H1 (cell line): ENCODE data around the gene PRKAB1. TPM values are rescaled to one million over a fixed set of nuclear protein-coding genes. Genes with fewer than 3 reads are reported as not detected.

ENCODE experiments used
- CTCF ChIA-PET: fragments of 300-600 bp; sonication (Branson Sonifier 250); formaldehyde crosslinking; loops from one replicate; lab custom pipeline; 2021; ENCODE audit not compliant: partially characterized antibody; lab: Charles Lee
- POLR2A ChIA-PET: fragments of 300-600 bp; sonication (Branson Sonifier 250); formaldehyde crosslinking; loops from one replicate; lab custom pipeline; 2021; ENCODE audit warnings: inconsistent platforms; ENCODE audit not compliant: partially characterized antibody; lab: Charles Lee
- DNase-seq, 2 experiments: peaks; one replicate each; pipeline versions ENCODE4 v3.0.0 to v3.0.0-alpha.2; 2010 to 2022; ENCODE audit warnings: low spot score in 2 of 2, low read depth in 1 of 2, mixed read lengths in 1 of 2
- FAIRE-seq: peaks from 2 replicates; lab custom pipeline; 2011; peaks lifted over from hg19 to GRCh38; lab: Jason Lieb, UNC
- H2AFZ ChIP-seq: 2 replicates; pipeline ENCODE4 v1.8.1; 2012; ENCODE audit warnings: low read length, inconsistent platforms
- H2AK5ac ChIP-seq: 2 replicates; pipeline ENCODE4 v1.6.1; 2013; ENCODE audit warnings: low read depth, low read length
- H2BK120ac ChIP-seq: replicated peaks from 2 replicates; pipeline ENCODE3; 2013; ENCODE audit warnings: low read depth, low read length, inconsistent platforms
- H2BK12ac ChIP-seq: 2 replicates; pipeline ENCODE4 v1.6.1; 2013; ENCODE audit warnings: low read depth, low read length
- H2BK15ac ChIP-seq: 2 replicates; pipeline ENCODE4 v1.6.1; 2013; ENCODE audit warnings: low read length
- H2BK20ac ChIP-seq: 2 replicates; pipeline ENCODE4 v1.6.1; 2013; ENCODE audit warnings: low read length
- H2BK5ac ChIP-seq: 2 replicates; pipeline ENCODE4 v1.6.1; 2013; ENCODE audit warnings: low read depth, low read length
- H3K14ac ChIP-seq: 2 replicates; pipeline ENCODE4 v1.6.1; 2013; ENCODE audit warnings: inconsistent platforms; ENCODE audit not compliant: insufficient read length
- H3K18ac ChIP-seq: 2 replicates; pipeline ENCODE4 v1.6.1; 2013; ENCODE audit warnings: low read length; ENCODE audit errors: extremely low read depth
- H3K23ac ChIP-seq: 2 replicates; pipeline ENCODE4 v1.6.1; 2013; ENCODE audit warnings: inconsistent platforms; ENCODE audit not compliant: insufficient read length
- H3K23me2 ChIP-seq: 2 replicates; pipeline ENCODE4 v1.6.1; 2013; ENCODE audit warnings: low read depth, low read length
- H3K27ac ChIP-seq: 2 replicates; pipeline ENCODE4 v1.6.1; 2011; ENCODE audit warnings: low read depth, low read length, inconsistent platforms
- H3K27me3 ChIP-seq, 4 experiments: replicated peaks in 1 of 4; 1 replicate in 1 of 4; 2 replicates in 3 of 4; pipeline versions ENCODE4 v1.6.1 to v1.8.1; 2011 to 2013; ENCODE audit warnings: low read length in 3 of 4, mild to moderate bottlenecking in 3 of 4, inconsistent platforms in 2 of 4, mixed read lengths in 2 of 4, moderate library complexity in 1 of 4; ENCODE audit not compliant: control insufficient read depth in 3 of 4, insufficient read depth in 3 of 4; ENCODE audit errors: extremely low read depth in 1 of 4
- H3K36me3 ChIP-seq, 4 experiments: 2 replicates each; pipeline versions ENCODE4 v1.6.1 to v1.8.1; 2011 to 2013; ENCODE audit warnings: mild to moderate bottlenecking in 4 of 4, low read length in 3 of 4, moderate library complexity in 2 of 4, control low read depth in 1 of 4, inconsistent platforms in 1 of 4; ENCODE audit not compliant: insufficient read depth in 4 of 4, control insufficient read depth in 2 of 4
- H3K4ac ChIP-seq: replicated peaks from 2 replicates; pipeline ENCODE3; 2013; ENCODE audit warnings: low read length, low read depth, mixed read lengths, inconsistent platforms; ENCODE audit not compliant: insufficient read length
- H3K4me1 ChIP-seq, 4 experiments: replicated peaks in 1 of 4; 1 replicate in 1 of 4; 2 replicates in 3 of 4; pipeline versions ENCODE4 v1.6.1 to v1.8.1; 2011 to 2013; ENCODE audit warnings: low read length in 3 of 4, inconsistent platforms in 2 of 4, mixed read lengths in 1 of 4; ENCODE audit not compliant: insufficient read depth in 4 of 4, control insufficient read depth in 3 of 4
- H3K4me2 ChIP-seq, 2 experiments: 2 replicates each; pipeline versions ENCODE4 v1.6.1 to v1.8.1; 2011 to 2013; ENCODE audit warnings: low read depth in 2 of 2, low read length in 2 of 2, control low read depth in 1 of 2, inconsistent platforms in 1 of 2, mild to moderate bottlenecking in 1 of 2; ENCODE audit not compliant: insufficient read depth in 1 of 2
- H3K4me3 ChIP-seq, 4 experiments: fragments of 200-600, 300-600 bp in 1 of 4; sonication (generic), shearing (Covaris generic), sonication (Bioruptor Twin) in 1 of 4; 2 replicates each; pipeline versions ENCODE4 v1.5.1 to v1.8.1; 2011 to 2016; ENCODE audit warnings: low read length in 4 of 4, low read depth in 3 of 4, control low read depth in 2 of 4, inconsistent platforms in 2 of 4, mild to moderate bottlenecking in 2 of 4, mixed read lengths in 1 of 4, moderate library complexity in 1 of 4; ENCODE audit not compliant: insufficient read depth in 2 of 4; ENCODE audit errors: extremely low read depth in 1 of 4
- H3K56ac ChIP-seq: replicated peaks from 2 replicates; pipeline ENCODE3; 2013; ENCODE audit warnings: low read depth, mild to moderate bottlenecking, mixed read lengths, low read length, inconsistent platforms; ENCODE audit not compliant: insufficient read length
- H3K79me1 ChIP-seq: 2 replicates; pipeline ENCODE4 v1.6.1; 2013; ENCODE audit warnings: low read depth, low read length, control low read depth
- H3K79me2 ChIP-seq, 2 experiments: 2 replicates each; pipeline versions ENCODE4 v1.6.1 to v1.8.1; 2012 to 2013; ENCODE audit warnings: low read length in 2 of 2, mild to moderate bottlenecking in 2 of 2, inconsistent platforms in 1 of 2; ENCODE audit not compliant: insufficient read depth in 2 of 2, control insufficient read depth in 1 of 2
- H3K9ac ChIP-seq, 4 experiments: replicated peaks in 1 of 4; 1 replicate in 1 of 4; 2 replicates in 3 of 4; pipeline versions ENCODE4 v1.6.1 to v1.8.1; 2011 to 2013; ENCODE audit warnings: low read depth in 3 of 4, low read length in 3 of 4, control low read depth in 2 of 4, mild to moderate bottlenecking in 2 of 4, moderate library complexity in 2 of 4, inconsistent platforms in 1 of 4; ENCODE audit errors: extremely low read depth in 1 of 4
- H3K9me3 ChIP-seq, 2 experiments: 2 replicates each; pipeline versions ENCODE4 v1.6.1 to v1.8.1; 2012 to 2013; ENCODE audit warnings: mild to moderate bottlenecking in 2 of 2, moderate library complexity in 2 of 2, control low read depth in 1 of 2, inconsistent platforms in 1 of 2, low read depth in 1 of 2, low read length in 1 of 2, mixed read lengths in 1 of 2; ENCODE audit not compliant: insufficient read depth in 2 of 2
- H4K20me1 ChIP-seq, 2 experiments: replicated peaks in 1 of 2; 2 replicates each; pipeline versions ENCODE3 to v1.8.1; 2011 to 2013; ENCODE audit warnings: inconsistent platforms in 2 of 2, low read length in 2 of 2, mild to moderate bottlenecking in 1 of 2; ENCODE audit not compliant: insufficient read depth in 2 of 2, control insufficient read depth in 1 of 2
- H4K5ac ChIP-seq: 2 replicates; pipeline ENCODE4 v1.6.1; 2013; ENCODE audit warnings: low read length, low read depth, mixed read lengths, inconsistent platforms; ENCODE audit not compliant: insufficient read length
- H4K8ac ChIP-seq: 2 replicates; pipeline ENCODE4 v1.8.0; 2013; ENCODE audit warnings: mild to moderate bottlenecking, moderate library complexity, low read length, inconsistent platforms; ENCODE audit not compliant: insufficient read depth; ENCODE audit errors: extremely low read depth
- H4K91ac ChIP-seq: replicated peaks from 2 replicates; pipeline ENCODE3; 2013; ENCODE audit warnings: low read length, mixed read lengths, inconsistent platforms; ENCODE audit not compliant: insufficient read length
- RAD21 ChIP-seq, 2 experiments: IDR thresholded peaks in 1 of 2; conservative IDR thresholded peaks in 1 of 2; 2 replicates each; pipeline ENCODE4 v1.6.1; 2011; ENCODE audit warnings: low read depth in 2 of 2, low read length in 2 of 2, improper control_type of control experiment in 1 of 2, inconsistent platforms in 1 of 2, mild to moderate bottlenecking in 1 of 2, moderate library complexity in 1 of 2
- WGBS, 2 experiments: shearing (Covaris generic) in 1 of 2; methylation state at CpG; one replicate each; pipeline versions ENCODE4 v1.1.6 to v1.1.7; 2013 to 2015; ENCODE audit warnings: low lambda C conversion rate in 2 of 2, mixed read lengths in 2 of 2, inconsistent platforms in 1 of 2, low coverage in 1 of 2, missing lambda C conversion rate in 1 of 2; ENCODE audit not compliant: insufficient replicate concordance in 2 of 2, insufficient coverage in 1 of 2, insufficient read length in 1 of 2; ENCODE audit errors: extremely low coverage in 1 of 2, missing lambda C conversion rate in 1 of 2; 5-methylcytosine and 5-hydroxymethylcytosine counted together
- polyA plus RNA-seq, 7 experiments: library from polyadenylated mRNA; depleted of rRNA in 3 of 7; stranded (reverse) in 5 of 7; unstranded in 2 of 7; fragments of >200 nt in 5 of 7; fragments of 200-250 nt in 2 of 7; gene quantifications; 1 replicate in 5 of 7; 2 replicates in 1 of 7; 4 replicates in 1 of 7; pipeline versions ENCODE4 v1.2.1 to v1.2.3, GENCODE V29; 2011 to 2013; ENCODE audit warnings: missing spikeins in 2 of 7, mixed read lengths in 2 of 7
- total RNA-seq: library from RNA; stranded (reverse); fragmentation: NEBNext Ultra II Directional; extraction: Animal tissue kit (Norgen Biotek cat#: 25700); gene quantifications from 2 replicates; pipeline ENCODE4 v1.2.1, GENCODE V29; 2021

Gene PRKAB1
- total and polyA plus RNA-seq, 2 of the 8 experiments (the other 6 are each of a cell fraction or from before 2014, with no cell fraction given), result 24.0 to 32.1 TPM

DNA sequence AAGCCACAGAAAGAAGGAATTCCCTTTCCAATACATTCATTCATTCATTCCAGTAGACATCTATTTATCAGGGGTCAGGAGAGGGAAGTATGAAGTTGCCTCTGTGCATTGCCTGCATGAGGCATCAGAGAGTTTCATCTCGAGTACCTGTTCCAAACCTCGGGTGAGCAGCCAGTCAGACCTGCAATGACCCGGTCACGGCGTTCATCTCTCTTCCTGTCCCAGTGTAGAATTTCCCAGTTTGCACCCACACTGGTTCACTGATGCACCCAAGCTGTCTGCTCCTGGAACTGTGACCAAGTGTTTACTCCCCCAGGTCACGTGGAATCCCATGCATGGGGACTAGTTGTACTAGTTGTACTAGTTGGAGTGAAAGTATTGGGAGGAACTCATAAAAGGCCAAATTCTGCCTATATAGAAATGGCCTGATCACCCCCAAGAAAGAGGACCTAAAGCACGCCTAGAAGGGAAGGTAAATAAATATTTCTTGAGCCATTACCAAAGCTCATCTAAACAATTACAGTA lies 22.3 kb upstream of the PRKAB1 start:
- no peak overlapping the region for H2BK15ac ChIP-seq
- no peaks in the 10 kb centered on the region for H3K79me1 ChIP-seq
- no peak overlapping the region for H3K4me3 ChIP-seq
- H3K27me3 ChIP-seq, result no peaks in the 10 kb centered on the region
- no peak for TF ChIP-seq RAD21 (IDR thresholded peaks at IDR 0.05 in 1 of 2, conservative IDR thresholded peaks at IDR 0.05 in 1 of 2; ENCODE audit: low read depth in 2 of 2, low read length in 2 of 2)
- TF ChIP-seq, all 59 proteins: peak for 0
- Histone ChIP-seq H2AK5ac (no peak overlapping the region), H2BK20ac (no peak overlapping the region), H4K8ac (no peak overlapping the region), H3K79me2 (no peaks in the 10 kb centered on the region), H3K14ac (no peak overlapping the region), H4K91ac (no peak overlapping the region), H3K56ac (no peak overlapping the region), H3K9ac (no peak overlapping the region), H3K18ac (no peak overlapping the region), H3K4me2 (no peak overlapping the region), H3K4me1 (no peaks in the 10 kb centered on the region), H3K36me3 (no peaks in the 10 kb centered on the region), H2AFZ (no peak overlapping the region), H3K4ac (no peak overlapping the region), H3K9me3 (no peaks in the 10 kb centered on the region), H2BK12ac (no peak overlapping the region), H4K5ac (no peak overlapping the region), H2BK120ac (no peak overlapping the region), H2BK5ac (no peak overlapping the region), H3K23me2 (no peaks in the 10 kb centered on the region), H3K23ac (no peak overlapping the region), H4K20me1 (no peaks in the 10 kb centered on the region), H3K27ac (no peak overlapping the region)
- ChIA-PET CTCF (interaction anchor here (0.6 to 4.4 kb wide), 4 partner anchors 13 to 332 kb away, joined by 3 to 19 read pairs (median 4); partner anchors contain the start of gene PRKAB1), POLR2A (interaction anchor here (0.9 to 1.2 kb wide), 2 partner anchors 23 to 50 kb away, joined by 3 read pairs; no protein-coding TSS in a partner anchor)
- no peak for FAIRE-seq
- WGBS, 2 experiments, result 92% methylated on average over 7 of the region's 7 CpGs; no CpG with 5 or more reads in 1 of the 2 experiments
- no peak for DNase-seq
